ENCODE data around the gene KRT81.
"Not testable (repeated sequence)": the region's sequence is repeated elsewhere in the genome, so short reads cannot be mapped to it uniquely, and the experiment has no call there.

Gene KRT81

GRCh38 chr12:52274521-52275120, 16.7 kb downstream of the KRT81 start, which contains the start of gene KRT86:
Gene KRT86 (plus strand): TSS chr12:52274645. CDS start chr12:52301917, 27,272 bp downstream.
- no peak for DNase-seq (ENCODE audit: low read depth)

GRCh38 chr12:52271158-52271557, 20.2 kb downstream of the KRT81 start:
- DNase-seq (ENCODE audit: low read depth): no peak

GRCh38 chr12:52270541-52271070, 20.7 kb downstream of the KRT81 start:
- no peak for DNase-seq (ENCODE audit: low read depth)

- no peak for DNase-seq (ENCODE audit: low read depth)
Observed at GRCh38 chr12:52268212-52268611, 23.1 kb downstream of the KRT81 start.

GRCh38 chr12:52267699-52268098, 23.6 kb downstream of the KRT81 start:
- DNase-seq (ENCODE audit: low read depth): no peak

GRCh38 chr12:52267266-52267665, 24.1 kb downstream of the KRT81 start:
- no peak for DNase-seq (ENCODE audit: low read depth)

- DNase-seq (ENCODE audit: low read depth): no peak
Observed at GRCh38 chr12:52266514-52266913, 24.8 kb downstream of the KRT81 start.

- DNase-seq (ENCODE audit: low read depth): no peak
Observed at GRCh38 chr12:52264435-52264825, 26.9 kb downstream of the KRT81 start.

GRCh38 chr12:52263761-52264434, 27.4 kb downstream of the KRT81 start:
- DNase-seq (ENCODE audit: low read depth): no peak

GRCh38 chr12:52262286-52262685, 29.0 kb downstream of the KRT81 start:
- no peak for DNase-seq (ENCODE audit: low read depth)

- DNase-seq (ENCODE audit: low read depth): no peak
Observed at GRCh38 chr12:52261208-52261484, 30.2 kb downstream of the KRT81 start.

GRCh38 chr12:52260361-52261207, 30.8 kb downstream of the KRT81 start:
- no peak for DNase-seq (ENCODE audit: low read depth)

GRCh38 chr12:52259657-52260243, 31.6 kb downstream of the KRT81 start:
- no peak for DNase-seq (ENCODE audit: low read depth)

GRCh38 chr12:52258335-52258901, 32.9 kb downstream of the KRT81 start:
- DNase-seq (ENCODE audit: low read depth): no peak

GRCh38 chr12:52257922-52258321, 33.4 kb downstream of the KRT81 start:
- not testable (repeated sequence) for DNase-seq (ENCODE audit: low read depth)

- DNase-seq (ENCODE audit: low read depth): no peak
Observed at GRCh38 chr12:52257074-52257551, 34.2 kb downstream of the KRT81 start.

GRCh38 chr12:52256584-52256935, 34.8 kb downstream of the KRT81 start:
- DNase-seq (ENCODE audit: low read depth): no peak

- DNase-seq (ENCODE audit: low read depth): no peak
Observed at GRCh38 chr12:52255926-52256583, 35.3 kb downstream of the KRT81 start.

- DNase-seq (ENCODE audit: low read depth): no peak
Observed at GRCh38 chr12:52254965-52255751, 36.2 kb downstream of the KRT81 start.

- DNase-seq (ENCODE audit: low read depth): no peak
Observed at GRCh38 chr12:52254180-52254964, 37.0 kb downstream of the KRT81 start.

All from GM04503 (cell line).